GM12801 (cell line): ENCODE measurements around the gene BICDL1.

Source experiments
- CTCF ChIP-seq: IDR thresholded peaks from one replicate; pipeline ENCODE4 v1.5.1; 2011; ENCODE audit warnings: control low read depth; ENCODE audit not compliant: insufficient read length; ENCODE audit errors: extremely low read depth

Gene BICDL1

GRCh38 chr12:120069278-120069677, 80.2 kb downstream of the BICDL1 start:
- no peak for TF ChIP-seq CTCF

- no peak for TF ChIP-seq CTCF
Measured at GRCh38 chr12:120071493-120072020, 82.5 kb downstream of the BICDL1 start.

- TF ChIP-seq CTCF: no peak
Measured at GRCh38 chr12:120072472-120073249, 83.6 kb downstream of the BICDL1 start.

- TF ChIP-seq CTCF: no peak
Measured at GRCh38 chr12:120075034-120075616, 86.1 kb downstream of the BICDL1 start.

- TF ChIP-seq CTCF: no peak
Measured at GRCh38 chr12:120076651-120077050, 87.6 kb downstream of the BICDL1 start.

GRCh38 chr12:120077260-120077659, 88.2 kb downstream of the BICDL1 start:
- no peak for TF ChIP-seq CTCF

- TF ChIP-seq CTCF: no peak
Measured at GRCh38 chr12:120078868-120079267, 89.8 kb downstream of the BICDL1 start.
